CD4-positive, alpha-beta T cell (primary cell): ENCODE data around the gene SLC6A3. TPM values are rescaled to one million over a fixed set of nuclear protein-coding genes. Genes with fewer than 3 reads are reported as not detected.

Experiments
- ATAC-seq: fragments of 200-7000 bp; cut with Tn5 transposase; one replicate; pipeline ENCODE4 v1.10.0; 2022; ENCODE audit warnings: mild to moderate bottlenecking; ENCODE audit not compliant: poor library complexity
- CTCF ChIA-PET: fragments of 350-600 bp; sonication (Branson Sonifier 250); formaldehyde crosslinking; loops from one replicate; lab custom pipeline; 2021; ENCODE audit warnings: antibody characterized with exemption, inconsistent platforms; lab: Charles Lee
- POLR2A ChIA-PET: fragments of 350-600 bp; sonication (Branson Sonifier 250); formaldehyde crosslinking; loops from one replicate; lab custom pipeline; 2021; ENCODE audit warnings: antibody characterized with exemption, inconsistent platforms; lab: Charles Lee
- DNase-seq, 14 experiments: peaks; one replicate each; pipeline ENCODE4 v3.0.0-alpha.2; 2013 to 2020; ENCODE audit warnings: mixed read lengths in 2 of 14
- H3K27ac ChIP-seq, 2 donors: one replicate each; pipeline versions ENCODE4 v1.5.1 to v1.7.0; 2013; ENCODE audit warnings: low read length in 2 of 2, low read depth in 1 of 2, mild to moderate bottlenecking in 1 of 2
- H3K27me3 ChIP-seq, 2 experiments: 1 replicate in 1 of 2; 2 replicates in 1 of 2; pipeline versions ENCODE4 v1.6.1 to v1.7.0; 2013; ENCODE audit warnings: low read length in 2 of 2, control low read depth in 1 of 2, mild to moderate bottlenecking in 1 of 2, moderate library complexity in 1 of 2; ENCODE audit not compliant: insufficient read depth in 2 of 2, control insufficient read depth in 1 of 2
- H3K36me3 ChIP-seq: one replicate; pipeline ENCODE4 v1.6.1; 2013; ENCODE audit warnings: low read length, control low read depth; ENCODE audit not compliant: insufficient read depth
- H3K4me1 ChIP-seq: one replicate; pipeline ENCODE4 v1.6.1; 2013; ENCODE audit warnings: low read length, control low read depth; ENCODE audit not compliant: insufficient read depth
- H3K4me3 ChIP-seq: one replicate; pipeline ENCODE4 v1.5.1; 2013; ENCODE audit warnings: mild to moderate bottlenecking, low read length, moderate library complexity
- H3K9me3 ChIP-seq, 2 experiments: 1 replicate in 1 of 2; 2 replicates in 1 of 2; pipeline versions ENCODE4 v1.6.1 to v1.7.0; 2013; ENCODE audit warnings: low read length in 2 of 2, mild to moderate bottlenecking in 2 of 2, control low read depth in 1 of 2, moderate library complexity in 1 of 2; ENCODE audit not compliant: control insufficient read depth in 1 of 2, insufficient read depth in 1 of 2
- H3K27ac Mint-ChIP-seq: one replicate; pipeline ENCODE4 v1.8.0; 2020; ENCODE audit warnings: mixed read lengths
- H3K27me3 Mint-ChIP-seq: one replicate; pipeline ENCODE4 v1.8.0; 2021; ENCODE audit warnings: mixed read lengths
- H3K36me3 Mint-ChIP-seq: one replicate; pipeline ENCODE4 v1.8.0; 2021; ENCODE audit warnings: low read depth, mixed read lengths
- H3K4me1 Mint-ChIP-seq: one replicate; pipeline ENCODE4 v1.8.0; 2021; ENCODE audit warnings: low read depth, mixed read lengths
- H3K4me3 Mint-ChIP-seq: one replicate; pipeline ENCODE4 v1.8.0; 2020; ENCODE audit warnings: mild to moderate bottlenecking, mixed read lengths
- H3K9me3 Mint-ChIP-seq: one replicate; pipeline ENCODE4 v1.8.0; 2020; ENCODE audit warnings: mixed read lengths
- CTCF ChIP-seq: fragments of 200-600 bp; IDR thresholded peaks from one replicate; pipeline ENCODE4 v1.8.0; 2022; ENCODE audit warnings: antibody characterized with exemption, mild to moderate bottlenecking
- intact Hi-C, 2 experiments: fragments of 100-400 bp; cut with DNase I in 1 of 2; cut with micrococcal nuclease in 1 of 2; formaldehyde crosslinking; loops; one replicate each; pipeline versions ENCODE4 v1.15.1 to v1.9.0; 2023 to 2025; cut with DNase I, micrococcal nuclease
- total RNA-seq, 174 experiments: library from RNA in 2 of 174; stranded (reverse) in 2 of 174; gene quantifications; one replicate each; pipeline ENCODE4 v1.2.3 and lab custom pipeline; 2021 to 2026

SLC6A3 gene
- total RNA-seq, 2 experiments from 2014 or later = 0.08 TPM; not detected in 1

GRCh38 chr5:1412163-1412562 lies 33.1 kb downstream of the SLC6A3 start:
- POLR2A ChIA-PET = no interaction called here
- CTCF ChIA-PET = no interaction called here
- Mint-ChIP-seq H3K9me3 (no peaks in the 10 kb centered on the region), H3K4me1 (no peaks in the 10 kb centered on the region), H3K4me3 (no peak overlapping the region), H3K36me3 (no peaks in the 10 kb centered on the region), H3K27ac (no peak overlapping the region), H3K27me3 (peaks cover 24% of the 10 kb centered on the region)
- no peak for TF ChIP-seq CTCF
- Histone ChIP-seq H3K27me3 (peaks cover 8% of the 10 kb centered on the region in 2 experiments), H3K27ac (no peak overlapping the region), H3K36me3 (no peaks in the 10 kb centered on the region), H3K9me3 (peaks cover 0 to 30% of the 10 kb centered on the region in 2 experiments), H3K4me1 (no peaks in the 10 kb centered on the region), H3K4me3 (no peak overlapping the region)
- intact Hi-C loops = loop anchor here in 1 of 2 experiments (10.0 kb wide), 1 partner anchor 217 kb away; no protein-coding TSS in a partner anchor
- ATAC-seq = no peak
- no peak for DNase-seq

- H3K36me3 ChIP-seq = no peaks in the 10 kb centered on the region
- intact Hi-C loops = loop anchor here in 1 of 2 experiments (10.0 kb wide), 1 partner anchor 216 kb away; no protein-coding TSS in a partner anchor
- DNase-seq = no peak
- no peaks in the 10 kb centered on the region for H3K36me3 Mint-ChIP-seq
- H3K27me3 ChIP-seq = peaks cover 8% of the 10 kb centered on the region in 2 experiments
- no peaks in the 10 kb centered on the region for H3K4me1 ChIP-seq
- no peaks in the 10 kb centered on the region for H3K4me1 Mint-ChIP-seq
- H3K9me3 Mint-ChIP-seq = no peaks in the 10 kb centered on the region
- H3K4me3 ChIP-seq = no peak overlapping the region
- peaks cover 30% of the 10 kb centered on the region for H3K27me3 Mint-ChIP-seq
- CTCF ChIA-PET = no interaction called here
- no peak for ATAC-seq
- H3K27ac ChIP-seq = no peak overlapping the region
- H3K27ac Mint-ChIP-seq = no peak overlapping the region
- no peak for TF ChIP-seq CTCF
- H3K9me3 ChIP-seq = peaks cover 0 to 30% of the 10 kb centered on the region in 2 experiments
- POLR2A ChIA-PET = no interaction called here
- H3K4me3 Mint-ChIP-seq = no peak overlapping the region
These were observed 34.1 kb downstream of the SLC6A3 start for GRCh38 chr5:1411099-1411498.

GRCh38 chr5:1410156-1411014 lies 34.9 kb downstream of the SLC6A3 start:
- Mint-ChIP-seq H3K27me3 (peaks cover 30% of the 10 kb centered on the region), H3K27ac (no peak overlapping the region), H3K36me3 (no peaks in the 10 kb centered on the region), H3K4me1 (no peaks in the 10 kb centered on the region), H3K4me3 (no peak overlapping the region), H3K9me3 (no peaks in the 10 kb centered on the region)
- Histone ChIP-seq H3K4me3 (no peak overlapping the region), H3K4me1 (no peaks in the 10 kb centered on the region), H3K9me3 (peaks cover 0 to 30% of the 10 kb centered on the region in 2 experiments), H3K27me3 (peaks cover 8% of the 10 kb centered on the region in 2 experiments), H3K27ac (no peak overlapping the region), H3K36me3 (no peaks in the 10 kb centered on the region)
- no peak for DNase-seq
- CTCF ChIA-PET = no interaction called here
- intact Hi-C loops = loop anchor here in 1 of 2 experiments (10.0 kb wide), 1 partner anchor 216 kb away; no protein-coding TSS in a partner anchor
- POLR2A ChIA-PET = no interaction called here
- no peak for ATAC-seq
- TF ChIP-seq CTCF = no peak
